ENCODE results near the gene CYTH1.

The CYTH1 gene

GRCh38 chr17:78664476-78665386 lies 117.3 kb downstream of the CYTH1 start:
- in situ Hi-C loops (cut with HindIII; ENCODE audit: low pct_ligation_motif_present, low sequenced_read_pairs), result no loop called here
- no peak for TF ChIP-seq CTCF (IDR thresholded peaks at IDR 0.05; ENCODE audit: low read depth, low read length, missing control alignments)
- no peaks in the 10 kb centered on the region for H3K27me3 ChIP-seq (replicated peaks)
- H3K27ac ChIP-seq, result no peak overlapping the region
- no peak overlapping the region for H3K4me3 ChIP-seq (ENCODE audit: low read depth, low read length)
- no peak for DNase-seq
- no peaks in the 10 kb centered on the region for H3K36me3 ChIP-seq (replicated peaks)

GRCh38 chr17:78661093-78661770 lies 120.8 kb downstream of the CYTH1 start:
- no peaks in the 10 kb centered on the region for H3K27me3 ChIP-seq (replicated peaks)
- in situ Hi-C loops (cut with HindIII; ENCODE audit: low pct_ligation_motif_present, low sequenced_read_pairs), result no loop called here
- DNase-seq, result peak; percentile 32
- H3K4me3 ChIP-seq (ENCODE audit: low read depth, low read length), result no peak overlapping the region
- H3K27ac ChIP-seq, result no peak overlapping the region
- no peak for TF ChIP-seq CTCF (IDR thresholded peaks at IDR 0.05; ENCODE audit: low read depth, low read length, missing control alignments)
- no peaks in the 10 kb centered on the region for H3K36me3 ChIP-seq (replicated peaks)

GRCh38 chr17:78659546-78659945 lies 122.5 kb downstream of the CYTH1 start:
- in situ Hi-C loops (cut with HindIII; ENCODE audit: low pct_ligation_motif_present, low sequenced_read_pairs), result no loop called here
- Histone ChIP-seq H3K27ac (no peak overlapping the region), H3K36me3 (replicated peaks) (no peaks in the 10 kb centered on the region), H3K4me3 (ENCODE audit: low read depth, low read length) (no peak overlapping the region), H3K27me3 (replicated peaks) (no peaks in the 10 kb centered on the region)
- TF ChIP-seq CTCF (IDR thresholded peaks at IDR 0.05; ENCODE audit: low read depth, low read length, missing control alignments), result no peak
- no peak for DNase-seq

- Histone ChIP-seq H3K36me3 (replicated peaks) (no peaks in the 10 kb centered on the region), H3K4me3 (ENCODE audit: low read depth, low read length) (no peak overlapping the region), H3K27ac (no peak overlapping the region), H3K27me3 (replicated peaks) (no peaks in the 10 kb centered on the region)
- in situ Hi-C loops (cut with HindIII; ENCODE audit: low pct_ligation_motif_present, low sequenced_read_pairs), result no loop called here
- TF ChIP-seq CTCF (IDR thresholded peaks at IDR 0.05; ENCODE audit: low read depth, low read length, missing control alignments), result no peak
- DNase-seq, result peak; percentile 45
These were observed 123.7 kb downstream of the CYTH1 start for GRCh38 chr17:78658281-78658785.

GRCh38 chr17:78655251-78655940 lies 126.7 kb downstream of the CYTH1 start:
- no peaks in the 10 kb centered on the region for H3K36me3 ChIP-seq (replicated peaks)
- no peaks in the 10 kb centered on the region for H3K27me3 ChIP-seq (replicated peaks)
- H3K27ac ChIP-seq, result no peak overlapping the region
- in situ Hi-C loops (cut with HindIII; ENCODE audit: low pct_ligation_motif_present, low sequenced_read_pairs), result no loop called here
- no peak for TF ChIP-seq CTCF (IDR thresholded peaks at IDR 0.05; ENCODE audit: low read depth, low read length, missing control alignments)
- no peak for DNase-seq
- no peak overlapping the region for H3K4me3 ChIP-seq (ENCODE audit: low read depth, low read length)

Measured in brain microvascular endothelial cell (primary cell).